ENCODE data around the gene CACNG6.

- TF ChIP-seq MAX (IDR thresholded peaks at IDR 0.05) (no peak), CEBPB (IDR thresholded peaks at IDR 0.05) (no peak), YY1 (IDR thresholded peaks at IDR 0.05; ENCODE audit: low read depth) (no peak), NFIC (IDR thresholded peaks at IDR 0.05) (no peak), RAD21 (IDR thresholded peaks at IDR 0.05; ENCODE audit: low read depth) (no peak), TAF1 (IDR thresholded peaks at IDR 0.05; ENCODE audit: low read depth) (no peak), ZBTB7A (IDR thresholded peaks at IDR 0.05; ENCODE audit: low read depth) (no peak), EGR1 (IDR thresholded peaks at IDR 0.05) (no peak), TEAD4 (IDR thresholded peaks at IDR 0.05) (no peak), USF1 (IDR thresholded peaks at IDR 0.05) (no peak), EP300 (IDR thresholded peaks at IDR 0.05; ENCODE audit: borderline replicate concordance) (no peak)
- TF ChIP-seq, protein P1, sequence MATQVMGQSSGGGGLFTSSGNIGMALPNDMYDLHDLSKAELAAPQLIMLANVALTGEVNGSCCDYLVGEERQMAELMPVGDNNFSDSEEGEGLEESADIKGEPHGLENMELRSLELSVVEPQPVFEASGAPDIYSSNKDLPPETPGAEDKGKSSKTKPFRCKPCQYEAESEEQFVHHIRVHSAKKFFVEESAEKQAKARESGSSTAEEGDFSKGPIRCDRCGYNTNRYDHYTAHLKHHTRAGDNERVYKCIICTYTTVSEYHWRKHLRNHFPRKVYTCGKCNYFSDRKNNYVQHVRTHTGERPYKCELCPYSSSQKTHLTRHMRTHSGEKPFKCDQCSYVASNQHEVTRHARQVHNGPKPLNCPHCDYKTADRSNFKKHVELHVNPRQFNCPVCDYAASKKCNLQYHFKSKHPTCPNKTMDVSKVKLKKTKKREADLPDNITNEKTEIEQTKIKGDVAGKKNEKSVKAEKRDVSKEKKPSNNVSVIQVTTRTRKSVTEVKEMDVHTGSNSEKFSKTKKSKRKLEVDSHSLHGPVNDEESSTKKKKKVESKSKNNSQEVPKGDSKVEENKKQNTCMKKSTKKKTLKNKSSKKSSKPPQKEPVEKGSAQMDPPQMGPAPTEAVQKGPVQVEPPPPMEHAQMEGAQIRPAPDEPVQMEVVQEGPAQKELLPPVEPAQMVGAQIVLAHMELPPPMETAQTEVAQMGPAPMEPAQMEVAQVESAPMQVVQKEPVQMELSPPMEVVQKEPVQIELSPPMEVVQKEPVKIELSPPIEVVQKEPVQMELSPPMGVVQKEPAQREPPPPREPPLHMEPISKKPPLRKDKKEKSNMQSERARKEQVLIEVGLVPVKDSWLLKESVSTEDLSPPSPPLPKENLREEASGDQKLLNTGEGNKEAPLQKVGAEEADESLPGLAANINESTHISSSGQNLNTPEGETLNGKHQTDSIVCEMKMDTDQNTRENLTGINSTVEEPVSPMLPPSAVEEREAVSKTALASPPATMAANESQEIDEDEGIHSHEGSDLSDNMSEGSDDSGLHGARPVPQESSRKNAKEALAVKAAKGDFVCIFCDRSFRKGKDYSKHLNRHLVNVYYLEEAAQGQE (IDR thresholded peaks at IDR 0.05; ENCODE audit: low read depth): no peak
These were observed 2.5 kb upstream of the CACNG6 start for GRCh38 chr19:53988981-53989380.
